ENCODE data around the gene OR1D2.

DNA sequence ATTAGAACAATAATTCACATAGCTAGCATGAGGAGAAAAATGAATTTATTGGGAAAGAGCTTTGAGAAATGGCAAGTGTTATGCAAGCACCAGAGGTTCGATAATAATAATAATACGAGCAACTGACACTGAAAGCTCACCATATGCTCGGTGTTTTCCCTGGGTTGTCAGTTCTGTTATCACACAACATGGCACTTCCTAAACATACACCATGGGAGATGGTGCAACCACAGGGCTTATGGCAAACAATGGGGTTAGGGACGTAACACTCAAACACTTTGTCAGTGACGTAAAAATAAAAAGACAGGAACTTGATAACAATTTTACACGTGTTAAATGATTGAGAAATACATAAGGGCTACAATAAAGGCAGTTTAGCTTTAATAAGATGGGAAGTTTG, 64.5 kb downstream of the OR1D2 start:
- TF ChIP-seq POLR2A (IDR thresholded peaks at IDR 0.05) (no peak), POLR2AphosphoS5 (IDR thresholded peaks at IDR 0.05) (no peak), EP300 (IDR thresholded peaks at IDR 0.05) (no peak)
- TF ChIP-seq, protein P1, sequence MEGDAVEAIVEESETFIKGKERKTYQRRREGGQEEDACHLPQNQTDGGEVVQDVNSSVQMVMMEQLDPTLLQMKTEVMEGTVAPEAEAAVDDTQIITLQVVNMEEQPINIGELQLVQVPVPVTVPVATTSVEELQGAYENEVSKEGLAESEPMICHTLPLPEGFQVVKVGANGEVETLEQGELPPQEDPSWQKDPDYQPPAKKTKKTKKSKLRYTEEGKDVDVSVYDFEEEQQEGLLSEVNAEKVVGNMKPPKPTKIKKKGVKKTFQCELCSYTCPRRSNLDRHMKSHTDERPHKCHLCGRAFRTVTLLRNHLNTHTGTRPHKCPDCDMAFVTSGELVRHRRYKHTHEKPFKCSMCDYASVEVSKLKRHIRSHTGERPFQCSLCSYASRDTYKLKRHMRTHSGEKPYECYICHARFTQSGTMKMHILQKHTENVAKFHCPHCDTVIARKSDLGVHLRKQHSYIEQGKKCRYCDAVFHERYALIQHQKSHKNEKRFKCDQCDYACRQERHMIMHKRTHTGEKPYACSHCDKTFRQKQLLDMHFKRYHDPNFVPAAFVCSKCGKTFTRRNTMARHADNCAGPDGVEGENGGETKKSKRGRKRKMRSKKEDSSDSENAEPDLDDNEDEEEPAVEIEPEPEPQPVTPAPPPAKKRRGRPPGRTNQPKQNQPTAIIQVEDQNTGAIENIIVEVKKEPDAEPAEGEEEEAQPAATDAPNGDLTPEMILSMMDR (IDR thresholded peaks at IDR 0.05), result no peak

Data from upper lobe of left lung (tissue), 4 donors.